GM04504 (cell line): Measurements from ENCODE around the gene FGF8.

Source experiments
- DNase-seq: peaks from one replicate; pipeline ENCODE4 v3.0.0-alpha.2; 2012; ENCODE audit warnings: low read depth

Gene FGF8

GRCh38 chr10:101768791-101769170 is 7.1 kb downstream of the FGF8 start:
- DNase-seq, result no peak

- DNase-seq, result no peak
Observed at GRCh38 chr10:101767966-101768790, 7.7 kb downstream of the FGF8 start.

GRCh38 chr10:101767600-101767945 is 8.3 kb downstream of the FGF8 start:
- no peak for DNase-seq

GRCh38 chr10:101766753-101767599 is 8.9 kb downstream of the FGF8 start:
- no peak for DNase-seq

DNA sequence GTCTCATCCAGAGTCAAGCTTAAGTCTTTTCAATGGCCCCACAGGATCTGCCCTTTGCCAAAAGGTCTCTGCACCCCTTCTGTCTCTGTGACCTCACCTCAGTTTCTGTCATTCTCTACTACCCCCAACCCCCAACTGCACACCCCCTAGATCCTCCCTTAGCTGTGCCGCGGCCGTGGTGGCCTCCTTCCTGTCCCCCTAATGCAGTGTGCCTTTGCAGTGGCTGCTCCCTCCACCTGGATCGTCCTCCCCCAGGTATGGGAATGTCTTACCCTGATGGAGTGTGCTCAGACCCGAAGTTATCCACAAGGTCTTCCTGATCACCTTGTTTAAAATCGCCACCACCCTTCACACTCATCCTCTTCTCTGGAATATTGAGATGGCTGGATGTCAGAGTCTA is 9.6 kb downstream of the FGF8 start:
- DNase-seq, result no peak

DNA sequence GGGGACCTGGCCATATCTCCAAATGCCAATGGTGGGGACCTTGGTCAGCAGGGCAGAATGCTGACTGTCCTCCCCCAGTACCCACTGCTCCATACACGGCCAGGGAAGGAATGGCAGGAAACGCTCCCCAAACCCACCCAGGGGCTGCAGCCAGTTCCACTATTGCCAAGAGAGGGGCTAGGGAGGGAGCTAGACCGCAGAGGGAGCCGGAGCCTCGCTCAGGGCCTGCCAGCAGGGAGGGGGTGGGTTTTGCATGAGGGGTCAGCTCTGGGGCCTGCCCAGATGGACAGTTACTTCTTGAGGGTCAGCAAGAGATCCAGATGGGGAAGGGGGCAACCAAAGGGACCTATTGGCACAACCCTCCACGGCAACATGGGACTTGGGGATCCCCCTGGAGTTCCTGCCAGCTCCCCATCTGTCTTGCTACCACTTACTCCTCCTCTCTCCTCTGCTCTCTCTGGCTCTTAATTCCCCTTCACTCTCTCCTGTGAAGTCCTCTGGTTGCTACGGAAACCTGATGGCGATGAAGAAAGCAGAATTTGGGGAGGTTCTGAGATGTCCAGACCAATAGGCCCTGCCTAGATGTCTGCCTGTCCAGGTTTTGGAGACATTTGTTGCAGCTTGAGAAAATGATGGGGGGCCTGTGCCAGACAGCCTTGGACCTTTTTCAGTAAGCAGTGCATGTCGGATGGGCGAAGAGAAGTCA is 12.6 kb downstream of the FGF8 start:
- DNase-seq, result no peak

DNA sequence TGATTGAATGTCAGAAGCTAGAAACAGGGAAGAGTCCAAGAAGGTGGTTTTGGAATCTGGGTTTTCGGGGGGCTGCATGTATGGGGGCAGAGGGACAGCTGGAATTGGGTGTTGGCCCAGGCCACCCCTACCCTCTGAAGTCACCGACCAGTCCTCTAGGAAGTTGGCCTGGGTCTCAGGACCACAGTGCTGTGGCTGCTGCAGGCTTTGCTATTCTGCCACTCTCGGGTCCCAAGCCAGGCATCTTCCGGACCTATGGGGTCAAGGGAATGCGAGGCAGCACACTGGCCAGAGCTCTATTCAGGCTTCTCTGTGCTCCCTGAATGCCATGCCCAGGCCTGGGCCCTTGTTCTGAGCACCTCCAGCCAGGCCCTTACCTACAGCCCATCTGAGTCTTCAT is 13.2 kb downstream of the FGF8 start:
- no peak for DNase-seq

GRCh38 chr10:101761226-101761625 is 14.7 kb downstream of the FGF8 start:
- no peak for DNase-seq

- DNase-seq, result no peak
Observed at GRCh38 chr10:101760510-101760909, 15.4 kb downstream of the FGF8 start.

DNA sequence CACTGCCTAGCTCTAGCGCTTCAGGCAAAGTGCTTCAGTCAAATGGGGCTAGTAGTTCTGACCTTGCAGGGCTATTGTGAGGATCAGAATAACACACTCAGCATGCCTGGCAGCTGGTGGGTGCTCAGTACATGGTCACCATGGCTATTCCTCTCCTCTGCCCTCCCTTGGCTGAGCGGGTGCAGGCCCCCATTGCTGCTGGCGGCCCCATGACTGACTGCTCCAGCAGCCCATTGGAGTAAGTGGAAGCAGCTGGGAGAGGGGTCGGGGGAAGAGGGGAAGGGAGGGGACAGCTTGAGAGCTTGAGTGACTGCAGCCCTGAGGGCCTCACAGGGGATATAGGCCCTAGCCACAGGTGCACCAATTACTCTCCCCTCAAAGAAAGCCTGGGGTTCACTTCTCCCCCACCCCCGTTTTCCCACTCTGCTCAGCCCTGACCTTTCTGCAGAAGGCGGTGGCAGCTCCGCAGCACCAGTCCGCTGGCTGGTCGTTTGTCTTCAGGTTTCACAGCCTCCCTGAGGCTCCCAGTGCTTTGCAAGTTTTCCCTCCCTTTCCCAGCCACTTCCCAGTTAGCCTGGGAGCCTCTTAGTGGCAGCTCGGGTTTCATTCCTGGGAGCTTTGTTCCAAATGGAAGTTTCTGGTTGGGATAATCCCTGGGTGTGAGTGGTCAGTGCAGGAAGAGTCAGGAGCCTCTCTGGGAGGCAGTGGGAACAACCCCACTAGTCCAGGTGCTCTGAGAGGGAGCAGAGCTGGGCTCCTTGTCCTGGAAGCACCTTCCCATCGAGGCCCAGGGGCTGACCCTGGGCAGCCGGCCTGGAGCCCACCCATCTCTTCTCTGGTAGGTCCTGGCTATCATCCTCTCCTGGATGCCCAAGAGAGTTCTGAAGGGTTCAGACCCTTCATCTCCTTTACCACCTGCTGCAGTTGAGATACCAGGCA is 16.3 kb downstream of the FGF8 start:
- DNase-seq, result no peak

GRCh38 chr10:101758858-101759257 is 17.1 kb downstream of the FGF8 start:
- no peak for DNase-seq

DNA sequence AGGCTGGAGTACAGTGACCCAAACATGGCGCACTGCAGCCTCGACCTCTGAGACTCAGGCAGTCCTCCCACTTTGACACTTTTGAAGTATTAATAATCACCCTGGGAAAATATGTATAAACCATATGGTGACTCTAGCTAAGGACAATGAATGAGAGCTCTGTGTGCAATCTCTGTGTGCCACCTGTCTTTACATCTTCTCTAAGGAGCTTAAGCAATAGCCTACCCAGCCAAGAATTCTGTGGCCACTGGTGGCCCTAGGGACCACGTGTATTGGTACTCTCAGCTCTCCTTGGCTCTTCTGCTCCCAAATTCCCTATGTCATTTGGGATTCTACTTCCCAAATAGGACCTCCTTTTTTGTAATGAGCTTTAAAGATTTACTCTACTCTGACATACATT is 23.7 kb downstream of the FGF8 start:
- no peak for DNase-seq

GRCh38 chr10:101749047-101750016 is 26.6 kb downstream of the FGF8 start:
- no peak for DNase-seq

- no peak for DNase-seq
Observed at GRCh38 chr10:101748496-101748895, 27.4 kb downstream of the FGF8 start.

GRCh38 chr10:101745074-101745696 is 30.7 kb downstream of the FGF8 start:
- no peak for DNase-seq

GRCh38 chr10:101744267-101744666 is 31.6 kb downstream of the FGF8 start:
- DNase-seq, result no peak

DNA sequence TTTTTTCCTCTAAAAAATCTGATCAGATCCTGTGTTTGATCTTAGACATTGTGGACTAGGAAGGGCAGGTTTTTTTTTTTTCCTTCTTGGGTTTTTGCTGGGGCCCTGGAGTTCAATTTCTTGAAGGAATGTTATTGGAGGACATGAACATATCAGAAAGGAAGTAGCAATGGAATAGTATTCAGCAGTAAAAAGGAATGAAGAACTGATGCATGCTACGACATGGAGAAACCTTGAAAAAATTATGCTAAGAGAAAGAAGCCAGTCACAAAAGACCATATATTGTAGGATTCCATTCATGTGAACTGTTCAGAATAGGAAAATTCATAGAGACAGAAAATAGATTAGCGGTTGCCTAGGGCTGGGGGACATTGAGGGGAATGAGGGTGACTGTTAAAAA is 34.0 kb downstream of the FGF8 start:
- DNase-seq, result no peak

GRCh38 chr10:101736666-101737065 is 39.2 kb downstream of the FGF8 start:
- DNase-seq, result no peak

DNA sequence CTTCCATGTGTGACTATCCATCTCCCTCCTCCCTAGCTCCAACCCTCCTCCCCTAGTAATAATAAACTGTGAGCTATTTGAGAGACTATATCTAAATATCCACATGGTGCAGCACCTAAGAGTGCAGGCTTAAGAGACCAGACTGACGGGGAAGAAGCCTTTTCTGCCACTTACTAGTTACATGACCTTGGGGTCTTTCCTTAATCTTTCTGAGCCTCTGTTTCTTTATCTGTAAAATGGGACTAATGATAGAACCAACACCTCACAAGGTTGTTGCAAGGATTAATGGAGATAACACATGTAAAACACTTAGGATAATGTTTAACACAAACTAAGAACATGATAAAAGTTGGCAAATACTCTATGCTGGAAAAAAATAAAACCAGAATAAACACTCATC is 43.8 kb downstream of the FGF8 start:
- no peak for DNase-seq

- DNase-seq, result no peak
Observed at GRCh38 chr10:101726115-101726387, 49.9 kb downstream of the FGF8 start.
